Lower leg skin (tissue), 3 donors: ENCODE measurements around the gene ZNF716.

Source experiments
- POLR2A ChIP-seq, 2 donors: fragments of 450-650 bp; IDR thresholded peaks; one replicate each; pipeline ENCODE4 v1.6.1; 2016 to 2017; ENCODE audit warnings: antibody characterized with exemption in 2 of 2, mild to moderate bottlenecking in 1 of 2, moderate library complexity in 1 of 2
- TF ChIP-seq, protein P1 (sequence below), 3 donors: fragments of 450-650 bp; IDR thresholded peaks; one replicate each; pipeline ENCODE4 v1.5.1; 2016; ENCODE audit warnings: antibody characterized with exemption in 3 of 3, mild to moderate bottlenecking in 3 of 3, moderate library complexity in 2 of 3

DNA sequence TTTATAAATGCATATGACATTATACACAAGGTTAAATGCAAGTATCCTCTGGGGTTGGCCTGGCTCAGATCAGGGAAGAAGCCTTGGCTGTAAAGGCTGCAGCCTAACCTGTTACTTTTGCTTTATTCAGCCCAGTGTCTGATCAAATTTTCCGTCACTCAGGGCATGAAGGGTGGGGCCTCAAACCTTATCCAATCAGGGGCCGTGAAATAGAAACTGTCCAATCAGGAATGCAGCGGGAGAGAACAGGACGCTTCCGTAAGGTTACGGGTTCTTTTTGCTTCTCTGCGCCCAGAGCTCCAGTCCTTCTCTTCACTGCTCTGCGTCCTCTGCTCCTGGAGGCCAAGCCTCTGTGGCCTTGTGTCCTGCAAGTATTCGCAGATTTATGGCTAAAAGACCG, at the start of gene ZNF716:
- TF ChIP-seq, protein P1, sequence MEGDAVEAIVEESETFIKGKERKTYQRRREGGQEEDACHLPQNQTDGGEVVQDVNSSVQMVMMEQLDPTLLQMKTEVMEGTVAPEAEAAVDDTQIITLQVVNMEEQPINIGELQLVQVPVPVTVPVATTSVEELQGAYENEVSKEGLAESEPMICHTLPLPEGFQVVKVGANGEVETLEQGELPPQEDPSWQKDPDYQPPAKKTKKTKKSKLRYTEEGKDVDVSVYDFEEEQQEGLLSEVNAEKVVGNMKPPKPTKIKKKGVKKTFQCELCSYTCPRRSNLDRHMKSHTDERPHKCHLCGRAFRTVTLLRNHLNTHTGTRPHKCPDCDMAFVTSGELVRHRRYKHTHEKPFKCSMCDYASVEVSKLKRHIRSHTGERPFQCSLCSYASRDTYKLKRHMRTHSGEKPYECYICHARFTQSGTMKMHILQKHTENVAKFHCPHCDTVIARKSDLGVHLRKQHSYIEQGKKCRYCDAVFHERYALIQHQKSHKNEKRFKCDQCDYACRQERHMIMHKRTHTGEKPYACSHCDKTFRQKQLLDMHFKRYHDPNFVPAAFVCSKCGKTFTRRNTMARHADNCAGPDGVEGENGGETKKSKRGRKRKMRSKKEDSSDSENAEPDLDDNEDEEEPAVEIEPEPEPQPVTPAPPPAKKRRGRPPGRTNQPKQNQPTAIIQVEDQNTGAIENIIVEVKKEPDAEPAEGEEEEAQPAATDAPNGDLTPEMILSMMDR (IDR thresholded peaks at IDR 0.05) = no peak
- no peak for TF ChIP-seq POLR2A (IDR thresholded peaks at IDR 0.05)
